NCI-H1436 (cell line): ENCODE measurements around the gene KLHL36.

Experiments
- DNase-seq: peaks from one replicate; lab custom pipeline; 2025; lab: John Stamatoyannopoulos, UW

The KLHL36 gene

GRCh38 chr16:84647828-84648594 is at the start of gene KLHL36:
Gene KLHL36, plus strand, starts transcription at chr16:84648511. Its CDS starts 2,357 bp downstream, at chr16:84650868.
- peak; percentile 33 for DNase-seq

GRCh38 chr16:84599521-84600202 is 48.6 kb upstream of the KLHL36 start:
- no peak for DNase-seq

- peak; percentile 70 for DNase-seq
Measured at GRCh38 chr16:84600343-84601229, 47.7 kb upstream of the KLHL36 start.

GRCh38 chr16:84603140-84603816 is 45.0 kb upstream of the KLHL36 start:
- DNase-seq = peak; percentile 53

- DNase-seq = no peak
Measured at GRCh38 chr16:84603940-84604339, 44.4 kb upstream of the KLHL36 start.

GRCh38 chr16:84604477-84605013 is 43.8 kb upstream of the KLHL36 start:
- no peak for DNase-seq

GRCh38 chr16:84605339-84605848 is 42.9 kb upstream of the KLHL36 start:
- DNase-seq = no peak

GRCh38 chr16:84606081-84606875 is 42.0 kb upstream of the KLHL36 start:
- no peak for DNase-seq

- DNase-seq = no peak
Measured at GRCh38 chr16:84607061-84607460, 41.2 kb upstream of the KLHL36 start.

- DNase-seq = no peak
Measured at GRCh38 chr16:84607694-84608093, 40.6 kb upstream of the KLHL36 start.

- no peak for DNase-seq
Measured at GRCh38 chr16:84608282-84608681, 40.0 kb upstream of the KLHL36 start.

- no peak for DNase-seq
Measured at GRCh38 chr16:84609563-84610177, 38.6 kb upstream of the KLHL36 start.

GRCh38 chr16:84610376-84610775 is 37.9 kb upstream of the KLHL36 start:
- DNase-seq = no peak

- no peak for DNase-seq
Measured at GRCh38 chr16:84611041-84611440, 37.3 kb upstream of the KLHL36 start.

- no peak for DNase-seq
Measured at GRCh38 chr16:84612686-84613085, 35.6 kb upstream of the KLHL36 start.

GRCh38 chr16:84613408-84614072 is 34.8 kb upstream of the KLHL36 start:
- DNase-seq = no peak

GRCh38 chr16:84614073-84614459 is 34.2 kb upstream of the KLHL36 start:
- no peak for DNase-seq

- DNase-seq = no peak
Measured at GRCh38 chr16:84614623-84614967, 33.7 kb upstream of the KLHL36 start.

GRCh38 chr16:84614968-84615813 is 33.1 kb upstream of the KLHL36 start:
- no peak for DNase-seq
